ENCODE results near the gene SLC6A17.

The SLC6A17 gene

DNA sequence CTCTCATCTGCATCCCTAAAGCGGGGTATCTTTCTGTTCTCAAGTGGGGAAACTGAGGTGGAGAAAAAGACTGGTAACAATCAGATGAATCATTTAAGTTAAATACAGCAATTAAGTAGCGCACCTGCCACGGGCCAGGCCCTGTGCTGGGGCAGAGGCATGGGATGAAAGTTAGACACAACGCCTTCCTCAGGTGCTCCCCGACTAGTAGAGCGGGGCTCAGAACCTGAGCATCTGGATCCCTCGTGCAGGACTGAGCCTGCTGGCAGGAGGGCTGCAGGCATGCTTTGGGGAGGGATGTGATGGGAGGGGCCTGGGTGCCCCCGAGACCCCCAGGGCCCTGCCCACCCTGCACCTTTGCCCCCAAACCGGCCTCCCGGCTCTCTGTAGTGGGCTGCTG lies 44.9 kb downstream of the SLC6A17 start:
- no peaks in the 10 kb centered on the region for H3K36me3 ChIP-seq (ENCODE audit: insufficient read depth, low read depth, low read length)
- no peak overlapping the region for H3K9ac ChIP-seq (ENCODE audit: low read depth, low read length)
- no peaks in the 10 kb centered on the region for H3K9me3 ChIP-seq (ENCODE audit: insufficient read depth, low read depth, low read length)
- no peaks in the 10 kb centered on the region for H3K4me1 ChIP-seq (ENCODE audit: insufficient read depth, low read length)
- H3K27ac ChIP-seq (ENCODE audit: low read length) = no peak overlapping the region
- H3K4me3 ChIP-seq (ENCODE audit: low read length) = no peak overlapping the region
- no peaks in the 10 kb centered on the region for H3K27me3 ChIP-seq (ENCODE audit: insufficient read depth, low read length)

DNA sequence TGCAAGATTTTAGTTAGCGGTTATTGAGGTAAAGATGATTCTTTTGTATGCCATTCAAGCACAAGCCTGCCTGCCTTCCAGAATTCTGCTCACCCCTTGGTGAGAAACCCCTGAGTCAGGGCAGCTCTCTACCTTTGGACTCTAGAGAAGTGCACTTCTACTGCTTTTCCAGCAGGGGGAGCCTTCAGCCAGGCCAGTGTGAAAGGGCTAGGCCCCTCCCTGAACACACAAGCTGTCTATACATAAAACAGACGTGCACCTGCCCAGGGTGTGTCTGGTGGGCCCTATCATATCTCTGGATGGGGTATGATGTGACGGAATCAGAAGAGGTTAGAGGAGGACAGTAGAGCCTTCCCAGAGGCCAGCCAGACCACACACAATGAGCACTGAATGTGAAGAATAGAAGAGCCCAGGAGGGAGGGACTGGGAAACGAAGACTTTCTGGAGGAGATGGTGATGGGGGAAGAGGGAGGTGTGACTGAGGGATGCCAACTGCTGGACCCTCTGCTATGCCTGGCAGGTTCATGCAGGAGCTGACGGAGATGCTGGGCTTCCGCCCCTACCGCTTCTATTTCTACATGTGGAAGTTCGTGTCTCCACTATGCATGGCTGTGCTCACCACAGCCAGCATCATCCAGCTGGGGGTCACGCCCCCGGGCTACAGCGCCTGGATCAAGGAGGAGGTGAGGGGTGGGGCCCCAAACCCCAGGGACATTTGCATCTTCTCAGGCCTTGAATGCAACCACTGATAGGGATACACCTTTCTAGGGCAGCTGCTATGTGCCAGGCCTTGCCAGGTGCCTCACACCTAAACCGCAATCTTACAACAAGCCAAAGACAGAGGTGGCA lies 46.8 kb downstream of the SLC6A17 start:
- Histone ChIP-seq H3K4me1 (ENCODE audit: insufficient read depth, low read length) (0 out of 2 replicates have a peak, but pooled peaks cover 5% of the 10 kb centered on the region), H3K27me3 (ENCODE audit: insufficient read depth, low read length) (no peaks in the 10 kb centered on the region), H3K36me3 (ENCODE audit: insufficient read depth, low read depth, low read length) (no peaks in the 10 kb centered on the region), H3K9me3 (ENCODE audit: insufficient read depth, low read depth, low read length) (no peaks in the 10 kb centered on the region), H3K4me3 (ENCODE audit: low read length) (no peak overlapping the region), H3K27ac (ENCODE audit: low read length) (no peak overlapping the region), H3K9ac (ENCODE audit: low read depth, low read length) (no peak overlapping the region)

DNA sequence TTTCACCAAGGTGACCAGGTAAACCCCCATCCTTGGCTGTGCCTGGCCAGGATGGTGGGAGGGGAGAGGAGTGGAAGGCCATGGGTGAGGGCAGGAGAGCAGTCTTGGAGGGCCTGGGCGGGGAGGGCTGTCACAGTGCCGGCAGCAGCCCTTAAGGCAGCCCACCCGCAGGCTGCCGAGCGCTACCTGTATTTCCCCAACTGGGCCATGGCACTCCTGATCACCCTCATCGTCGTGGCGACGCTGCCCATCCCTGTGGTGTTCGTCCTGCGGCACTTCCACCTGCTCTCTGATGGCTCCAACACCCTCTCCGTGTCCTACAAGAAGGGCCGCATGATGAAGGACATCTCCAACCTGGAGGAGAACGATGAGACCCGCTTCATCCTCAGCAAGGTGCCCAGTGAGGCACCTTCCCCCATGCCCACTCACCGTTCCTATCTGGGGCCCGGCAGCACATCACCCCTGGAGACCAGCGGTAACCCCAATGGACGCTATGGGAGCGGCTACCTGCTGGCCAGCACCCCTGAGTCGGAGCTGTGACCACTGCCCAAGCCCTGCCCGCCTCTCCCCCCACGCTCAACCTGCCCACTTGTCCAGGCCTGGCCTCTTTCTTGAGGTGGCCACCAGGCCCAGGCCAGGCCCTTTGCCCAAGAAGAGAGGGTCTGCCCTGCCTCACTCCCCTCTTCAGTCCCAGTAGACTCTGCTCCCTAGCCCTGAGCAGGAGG lies 47.8 kb downstream of the SLC6A17 start:
- H3K9me3 ChIP-seq (ENCODE audit: insufficient read depth, low read depth, low read length) = no peaks in the 10 kb centered on the region
- no peaks in the 10 kb centered on the region for H3K36me3 ChIP-seq (ENCODE audit: insufficient read depth, low read depth, low read length)
- H3K4me3 ChIP-seq (ENCODE audit: low read length) = no peak overlapping the region
- no peaks in the 10 kb centered on the region for H3K27me3 ChIP-seq (ENCODE audit: insufficient read depth, low read length)
- H3K4me1 ChIP-seq (ENCODE audit: insufficient read depth, low read length) = 0 out of 2 replicates have a peak, but pooled peaks cover 5% of the 10 kb centered on the region
- H3K9ac ChIP-seq (ENCODE audit: low read depth, low read length) = no peak overlapping the region
- H3K27ac ChIP-seq (ENCODE audit: low read length) = no peak overlapping the region

DNA sequence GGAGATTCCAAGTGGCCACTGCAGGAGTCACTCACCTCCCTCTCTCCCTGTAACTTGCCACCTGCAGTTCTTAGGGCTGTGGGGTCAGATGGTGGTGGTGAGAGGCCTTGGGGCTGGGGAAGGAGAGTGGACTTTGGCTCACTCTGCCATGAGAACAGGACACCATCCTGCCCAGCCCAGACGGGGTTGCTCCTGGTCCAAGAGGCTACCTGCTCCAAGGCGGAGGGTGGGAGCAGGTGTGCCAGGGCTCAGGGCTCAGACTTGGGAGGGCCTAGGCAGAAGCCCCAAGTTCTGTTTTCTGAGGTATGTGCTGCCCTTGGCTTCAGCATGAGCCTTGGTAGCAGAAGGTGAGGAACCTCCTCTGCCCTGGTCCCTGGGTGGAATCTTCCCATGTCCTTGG lies 48.5 kb downstream of the SLC6A17 start:
- Histone ChIP-seq H3K27me3 (ENCODE audit: insufficient read depth, low read length) (no peaks in the 10 kb centered on the region), H3K4me3 (ENCODE audit: low read length) (no peak overlapping the region), H3K4me1 (ENCODE audit: insufficient read depth, low read length) (0 out of 2 replicates have a peak, but pooled peaks cover 5% of the 10 kb centered on the region), H3K9ac (ENCODE audit: low read depth, low read length) (no peak overlapping the region), H3K27ac (ENCODE audit: low read length) (no peak overlapping the region), H3K36me3 (ENCODE audit: insufficient read depth, low read depth, low read length) (no peaks in the 10 kb centered on the region), H3K9me3 (ENCODE audit: insufficient read depth, low read depth, low read length) (no peaks in the 10 kb centered on the region)

DNA sequence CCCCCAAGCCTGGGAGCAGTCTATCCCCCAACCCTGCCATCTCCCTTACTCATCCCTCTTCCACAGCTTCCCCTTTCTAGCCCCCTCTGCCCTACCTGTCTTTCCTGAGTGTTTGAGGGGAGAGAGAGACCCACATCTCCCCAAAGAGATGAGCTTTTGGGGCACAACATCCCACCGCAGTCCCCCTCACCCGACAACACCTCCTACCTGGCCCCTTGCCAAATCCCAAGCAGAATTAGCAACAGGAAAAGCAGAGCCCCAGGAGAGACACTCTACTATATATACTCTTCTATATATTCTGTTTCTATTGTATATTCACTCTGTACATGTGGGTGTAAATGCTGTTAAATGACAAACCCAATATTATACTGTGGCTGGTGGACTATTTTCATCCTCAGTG lies 49.9 kb downstream of the SLC6A17 start:
- Histone ChIP-seq H3K27ac (ENCODE audit: low read length) (no peak overlapping the region), H3K36me3 (ENCODE audit: insufficient read depth, low read depth, low read length) (no peaks in the 10 kb centered on the region), H3K4me1 (ENCODE audit: insufficient read depth, low read length) (0 out of 2 replicates have a peak, but pooled peaks cover 5% of the 10 kb centered on the region), H3K9ac (ENCODE audit: low read depth, low read length) (no peak overlapping the region), H3K4me3 (ENCODE audit: low read length) (no peak overlapping the region), H3K27me3 (ENCODE audit: insufficient read depth, low read length) (no peaks in the 10 kb centered on the region), H3K9me3 (ENCODE audit: insufficient read depth, low read depth, low read length) (no peaks in the 10 kb centered on the region)

DNA sequence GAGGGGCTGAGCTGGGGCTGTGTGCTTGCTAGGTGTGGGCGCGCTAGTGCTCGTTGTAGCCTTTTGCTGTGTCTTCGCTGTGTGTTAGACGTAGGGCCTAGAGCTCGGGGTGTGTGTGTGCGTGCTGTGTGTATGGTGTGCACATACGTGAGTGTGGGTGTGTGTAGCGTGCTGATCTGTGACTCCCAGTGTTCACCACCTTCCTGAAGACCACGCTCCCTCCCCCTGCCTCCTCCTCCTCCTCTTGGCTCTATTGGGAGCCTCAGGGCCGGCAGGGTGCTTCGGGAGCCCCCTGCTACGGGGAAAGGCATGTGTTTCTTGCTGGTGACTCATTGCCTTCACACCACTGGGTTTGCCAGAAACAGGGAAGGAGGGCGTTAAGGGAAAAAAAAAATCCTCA lies 50.4 kb downstream of the SLC6A17 start:
- H3K4me1 ChIP-seq (ENCODE audit: insufficient read depth, low read length) = 0 out of 2 replicates have a peak, but pooled peaks cover 5% of the 10 kb centered on the region
- H3K9me3 ChIP-seq (ENCODE audit: insufficient read depth, low read depth, low read length) = no peaks in the 10 kb centered on the region
- H3K36me3 ChIP-seq (ENCODE audit: insufficient read depth, low read depth, low read length) = no peaks in the 10 kb centered on the region
- H3K27ac ChIP-seq (ENCODE audit: low read length) = no peak overlapping the region
- no peaks in the 10 kb centered on the region for H3K27me3 ChIP-seq (ENCODE audit: insufficient read depth, low read length)
- no peak overlapping the region for H3K9ac ChIP-seq (ENCODE audit: low read depth, low read length)
- no peak overlapping the region for H3K4me3 ChIP-seq (ENCODE audit: low read length)

DNA sequence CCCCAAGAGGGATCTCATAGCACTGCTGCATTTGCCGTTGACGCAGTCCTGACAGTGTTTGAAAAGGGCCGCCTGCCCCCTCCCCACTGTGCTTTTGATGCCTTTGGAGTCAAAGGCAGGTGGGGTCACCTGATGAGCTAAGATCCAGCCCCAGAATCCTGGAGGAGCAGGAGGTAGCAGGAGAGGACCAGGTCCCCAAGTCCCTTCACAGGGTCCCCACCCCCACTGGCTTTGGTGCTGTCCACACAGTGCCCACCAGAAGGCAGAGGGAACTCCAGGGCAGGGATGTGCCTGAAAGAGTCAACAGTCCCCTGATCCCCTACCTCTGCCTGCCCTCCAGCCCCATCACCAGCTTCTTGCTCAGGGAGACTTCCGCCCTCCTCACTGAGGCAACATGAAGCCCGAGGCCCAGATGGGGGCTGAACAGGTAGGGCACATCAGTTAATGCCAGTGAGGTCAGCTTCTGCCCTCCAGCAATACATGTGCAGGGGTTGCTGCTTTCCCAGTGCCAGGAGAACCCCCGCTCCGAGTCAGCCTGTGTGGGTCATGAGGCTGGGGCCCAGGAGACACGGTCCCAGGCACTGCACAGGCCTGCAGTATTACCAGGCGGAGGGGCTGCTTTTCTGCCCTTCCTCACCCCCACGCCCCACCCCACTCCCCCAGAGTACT lies 51.0 kb downstream of the SLC6A17 start:
- H3K4me1 ChIP-seq (ENCODE audit: insufficient read depth, low read length) = 0 out of 2 replicates have a peak, but pooled peaks cover 5% of the 10 kb centered on the region

DNA sequence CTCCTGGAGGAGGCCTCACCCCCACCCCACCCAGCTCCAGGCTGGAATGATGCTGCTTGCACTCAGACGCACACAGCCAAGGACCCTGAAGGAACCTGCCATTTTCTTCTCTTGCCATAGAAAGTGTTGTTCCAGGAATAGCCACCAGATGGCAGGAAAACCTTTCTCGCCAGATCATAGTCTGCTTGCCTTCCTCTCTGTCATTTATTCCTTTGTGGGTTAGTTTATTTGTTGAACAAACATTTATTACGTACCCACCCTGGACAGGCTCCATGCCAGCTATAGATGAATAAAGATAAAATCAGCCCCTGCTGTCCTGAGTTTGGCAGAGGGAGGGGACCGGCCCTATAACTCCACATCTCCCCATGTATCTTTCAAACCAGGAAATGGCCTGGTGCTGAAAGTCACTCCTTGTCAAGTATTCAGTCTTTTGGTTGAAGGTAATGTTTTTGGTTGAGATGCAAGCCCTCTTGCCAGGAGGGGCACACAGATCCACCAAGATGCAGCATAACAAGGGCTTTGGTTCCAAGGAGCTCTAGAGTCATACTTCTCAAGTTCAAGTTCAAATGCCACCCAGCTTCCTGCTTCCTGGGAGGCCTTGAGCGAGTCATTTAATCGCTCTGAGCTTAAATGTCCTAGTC lies 52.8 kb downstream of the SLC6A17 start:
- Histone ChIP-seq H3K27ac (ENCODE audit: low read length) (no peak overlapping the region), H3K27me3 (ENCODE audit: insufficient read depth, low read length) (peaks cover 3% of the 10 kb centered on the region), H3K9ac (ENCODE audit: low read depth, low read length) (no peak overlapping the region), H3K4me3 (ENCODE audit: low read length) (no peak overlapping the region), H3K4me1 (ENCODE audit: insufficient read depth, low read length) (0 out of 2 replicates have a peak, but pooled peaks cover 5% of the 10 kb centered on the region), H3K9me3 (ENCODE audit: insufficient read depth, low read depth, low read length) (no peaks in the 10 kb centered on the region), H3K36me3 (ENCODE audit: insufficient read depth, low read depth, low read length) (no peaks in the 10 kb centered on the region)

More for the DNA sequence above, 51.0 kb downstream of the SLC6A17 start:
- H3K27me3 ChIP-seq (ENCODE audit: insufficient read depth, low read length) = no peaks in the 10 kb centered on the region
- H3K36me3 ChIP-seq (ENCODE audit: insufficient read depth, low read depth, low read length) = no peaks in the 10 kb centered on the region
- no peak overlapping the region for H3K9ac ChIP-seq (ENCODE audit: low read depth, low read length)
- no peak overlapping the region for H3K27ac ChIP-seq (ENCODE audit: low read length)
- H3K4me3 ChIP-seq (ENCODE audit: low read length) = no peak overlapping the region
- no peaks in the 10 kb centered on the region for H3K9me3 ChIP-seq (ENCODE audit: insufficient read depth, low read depth, low read length)

DNA sequence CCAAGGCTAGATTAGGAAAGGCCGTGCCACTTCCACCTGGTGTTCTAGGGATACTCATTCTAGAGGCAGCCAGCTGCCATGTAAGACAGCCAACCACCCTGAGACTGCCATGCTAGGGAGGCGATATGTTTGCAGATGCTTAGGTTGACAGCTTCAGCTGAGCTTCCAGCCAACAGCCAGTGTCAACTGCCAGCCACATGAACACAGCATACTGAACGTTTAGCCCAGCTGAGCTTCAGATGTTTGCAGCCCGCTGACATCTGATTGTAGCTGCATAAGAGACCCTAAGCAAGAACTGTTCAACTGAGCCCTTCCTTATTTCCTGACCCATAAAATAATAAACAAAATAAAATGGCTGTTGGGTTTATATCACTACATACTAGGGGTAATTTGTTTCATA lies 54.9 kb downstream of the SLC6A17 start:
- Histone ChIP-seq H3K4me1 (ENCODE audit: insufficient read depth, low read length) (peaks cover 11% of the 10 kb centered on the region; the same call in 1 of the 2 replicates), H3K27ac (ENCODE audit: low read length) (no peak overlapping the region), H3K36me3 (ENCODE audit: insufficient read depth, low read depth, low read length) (no peaks in the 10 kb centered on the region), H3K27me3 (ENCODE audit: insufficient read depth, low read length) (peaks cover 16% of the 10 kb centered on the region), H3K9me3 (ENCODE audit: insufficient read depth, low read depth, low read length) (no peaks in the 10 kb centered on the region), H3K4me3 (ENCODE audit: low read length) (no peak overlapping the region), H3K9ac (ENCODE audit: low read depth, low read length) (no peak overlapping the region)

DNA sequence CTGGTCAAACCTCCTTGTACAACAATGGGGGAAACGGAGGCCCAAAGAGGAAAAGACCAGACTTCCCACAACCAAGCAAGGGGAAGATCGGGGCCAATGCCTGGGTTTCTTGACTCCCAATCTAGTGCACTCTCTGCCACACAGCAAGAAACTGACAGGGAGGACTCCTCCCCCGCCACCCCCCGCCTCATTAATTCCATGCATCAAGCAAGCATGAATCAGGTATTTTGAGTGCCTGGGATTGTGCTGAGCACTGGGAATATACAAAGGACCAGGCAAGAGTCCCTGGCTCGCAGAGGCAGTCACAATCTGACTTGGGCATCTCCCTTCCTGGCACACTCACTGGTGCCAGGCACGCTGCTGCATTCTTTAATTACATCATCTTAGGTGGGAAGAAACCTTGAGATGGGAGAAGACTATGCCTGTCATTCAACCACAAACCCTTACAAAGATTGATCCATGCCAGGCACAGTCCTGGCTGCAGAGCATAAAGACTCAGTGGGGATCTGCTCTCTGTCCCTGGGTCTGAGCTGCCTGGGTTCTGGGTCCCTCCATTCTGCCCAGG lies 55.4 kb downstream of the SLC6A17 start:
- Histone ChIP-seq H3K27ac (ENCODE audit: low read length) (no peak overlapping the region), H3K4me1 (ENCODE audit: insufficient read depth, low read length) (peaks cover 11% of the 10 kb centered on the region; the same call in 1 of the 2 replicates), H3K9me3 (ENCODE audit: insufficient read depth, low read depth, low read length) (no peaks in the 10 kb centered on the region), H3K9ac (ENCODE audit: low read depth, low read length) (no peak overlapping the region), H3K36me3 (ENCODE audit: insufficient read depth, low read depth, low read length) (no peaks in the 10 kb centered on the region), H3K4me3 (ENCODE audit: low read length) (no peak overlapping the region), H3K27me3 (ENCODE audit: insufficient read depth, low read length) (peaks cover 18% of the 10 kb centered on the region)
